NCI-H345 treated with DMSO at 0.1 percent for 48 hours (cell line): ENCODE results near the gene ACTA2.

ENCODE experiments used
- DNase-seq: peaks from one replicate; lab custom pipeline; 2025; ENCODE audit not compliant: unreplicated experiment; lab: John Stamatoyannopoulos, UW

Gene ACTA2

DNA sequence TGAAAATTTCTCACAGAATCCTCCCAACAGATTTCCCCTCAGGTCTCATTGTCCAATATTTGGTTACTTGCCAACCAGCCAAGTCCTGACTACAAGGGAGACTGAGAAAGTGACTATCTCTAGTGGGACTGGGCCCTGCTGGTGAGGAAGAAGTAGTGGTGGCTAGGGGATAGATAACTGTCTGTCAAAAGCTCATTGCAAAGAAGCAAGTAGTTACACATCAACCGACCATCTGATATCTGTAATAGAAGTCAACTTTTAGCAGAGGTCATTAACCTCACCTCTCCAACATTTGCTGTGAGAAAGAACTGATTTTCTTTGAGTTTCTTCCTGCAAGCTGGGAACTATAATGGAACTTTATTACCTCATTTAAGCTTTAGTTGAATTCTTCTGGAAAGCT is 57.3 kb downstream of the ACTA2 start:
- DNase-seq, result no peak

DNA sequence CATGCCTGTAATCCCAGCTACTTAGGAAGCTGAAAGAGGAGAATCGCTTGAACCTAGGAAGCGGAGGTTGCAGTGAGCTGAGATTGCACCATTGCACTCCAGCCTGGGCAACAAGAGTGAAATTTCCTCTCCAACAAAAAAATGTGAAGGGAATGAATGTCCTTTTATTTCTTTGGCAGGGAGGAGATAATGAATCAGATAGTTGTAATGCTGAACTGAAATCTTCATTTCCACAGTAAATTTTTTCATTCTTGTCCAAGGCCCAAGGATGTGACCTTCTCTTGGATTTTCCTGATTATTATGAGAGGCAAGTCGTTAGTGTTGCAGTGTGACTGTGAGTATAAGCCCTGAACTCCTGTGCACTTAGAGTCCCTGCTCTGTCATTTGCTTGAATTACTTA is 59.0 kb downstream of the ACTA2 start:
- no peak for DNase-seq

DNA sequence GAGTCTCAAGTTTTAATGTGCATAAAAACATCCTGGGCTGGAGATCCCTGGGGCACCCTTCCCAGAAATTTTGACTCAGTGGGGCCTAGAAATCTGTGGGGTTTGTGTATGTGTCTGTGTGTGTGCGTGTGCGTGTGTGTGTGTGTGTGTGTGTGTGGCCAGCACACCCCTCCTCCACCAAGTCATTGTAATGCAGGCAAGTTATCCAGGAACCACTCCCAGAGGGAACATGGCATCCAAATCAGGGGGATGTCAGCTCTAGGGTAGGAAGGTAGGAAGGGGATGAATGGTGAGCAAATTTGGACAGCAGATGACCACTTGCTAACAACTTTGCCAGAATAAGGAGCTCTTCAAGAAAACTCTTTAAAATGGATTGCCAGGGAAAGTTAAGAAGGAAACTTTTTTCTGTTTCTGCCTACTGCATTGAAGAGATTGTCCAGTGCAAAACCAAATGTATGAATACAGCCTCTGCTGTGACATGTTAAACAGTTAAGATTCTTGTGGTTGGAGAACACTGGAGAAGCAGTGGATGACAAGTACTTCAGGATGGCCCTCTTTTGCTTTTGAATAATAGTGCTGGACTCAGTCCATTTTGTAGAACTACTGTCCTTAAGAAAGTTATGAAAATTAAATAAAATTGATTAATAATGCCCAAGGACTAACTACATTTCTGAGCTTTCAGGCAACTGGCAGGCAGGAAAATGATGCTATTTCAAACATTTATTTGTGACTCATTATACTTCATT is 60.2 kb downstream of the ACTA2 start:
- DNase-seq, result no peak

DNA sequence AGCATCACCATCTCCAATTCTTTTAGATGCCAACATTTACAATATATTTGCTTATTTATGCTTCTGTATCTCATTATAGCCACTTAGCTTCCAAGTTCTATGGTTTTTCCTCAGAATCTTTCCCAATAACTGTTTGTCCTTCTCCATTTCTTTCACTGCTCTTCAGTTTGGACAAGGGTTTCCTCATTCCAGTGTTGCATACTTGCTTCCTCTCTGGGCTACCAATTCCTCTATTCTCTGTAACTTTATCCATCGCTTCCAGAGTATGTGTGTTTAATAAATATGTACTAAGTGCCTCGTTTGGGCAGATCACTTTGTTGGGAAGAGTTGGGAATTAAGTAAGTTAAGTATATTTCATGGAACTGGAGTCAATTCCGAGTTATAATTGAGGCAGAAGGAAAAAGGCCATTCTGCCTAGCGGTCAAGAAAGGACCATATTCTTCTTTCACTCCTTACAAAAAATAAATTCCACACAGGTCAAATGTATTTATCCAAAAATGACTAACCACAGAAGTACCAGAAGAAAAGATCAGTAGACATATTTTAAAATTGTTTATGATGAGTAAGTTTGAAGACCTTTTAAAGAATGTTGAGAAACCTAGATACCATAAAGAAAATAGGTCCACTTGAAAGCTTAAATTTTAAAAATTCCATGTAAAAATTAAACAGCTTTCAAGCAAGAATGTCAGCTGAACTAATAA is 61.7 kb downstream of the ACTA2 start:
- no peak for DNase-seq

DNA sequence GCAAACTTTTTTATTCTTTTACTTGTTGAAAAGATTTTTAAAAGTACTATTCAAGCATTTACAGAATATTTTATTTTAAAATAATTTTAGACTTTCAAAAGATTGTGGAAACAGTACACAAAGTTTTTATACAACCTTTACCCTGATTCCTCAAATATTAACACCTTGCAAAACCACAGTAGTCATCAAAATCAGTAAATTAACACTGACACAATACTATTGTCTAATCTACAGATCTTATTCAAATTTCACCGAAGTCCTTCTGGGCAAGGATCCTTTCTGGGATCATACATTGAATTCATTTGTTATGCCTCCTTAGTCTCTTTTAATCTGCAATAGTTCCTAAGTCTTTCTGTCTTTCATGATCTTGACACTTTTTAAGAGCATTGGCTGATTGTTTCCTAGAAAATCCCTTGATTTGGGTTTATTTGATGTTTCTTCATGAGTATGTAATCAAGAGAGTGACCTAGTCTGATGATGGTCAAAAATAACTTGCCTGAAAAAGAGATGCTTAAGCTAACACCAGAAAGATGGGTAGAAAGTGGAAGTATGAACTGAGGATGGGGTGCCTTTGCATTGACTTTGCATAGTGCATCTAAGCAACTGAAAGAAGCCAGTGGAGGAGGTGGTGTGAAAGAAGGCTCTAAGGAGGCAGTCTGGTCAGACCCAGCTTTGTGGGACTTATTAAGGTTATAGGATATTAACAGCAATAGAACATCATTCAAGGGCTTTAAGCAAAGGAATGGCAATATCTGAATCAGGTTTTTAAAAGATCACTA is 62.8 kb downstream of the ACTA2 start:
- DNase-seq, result no peak

DNA sequence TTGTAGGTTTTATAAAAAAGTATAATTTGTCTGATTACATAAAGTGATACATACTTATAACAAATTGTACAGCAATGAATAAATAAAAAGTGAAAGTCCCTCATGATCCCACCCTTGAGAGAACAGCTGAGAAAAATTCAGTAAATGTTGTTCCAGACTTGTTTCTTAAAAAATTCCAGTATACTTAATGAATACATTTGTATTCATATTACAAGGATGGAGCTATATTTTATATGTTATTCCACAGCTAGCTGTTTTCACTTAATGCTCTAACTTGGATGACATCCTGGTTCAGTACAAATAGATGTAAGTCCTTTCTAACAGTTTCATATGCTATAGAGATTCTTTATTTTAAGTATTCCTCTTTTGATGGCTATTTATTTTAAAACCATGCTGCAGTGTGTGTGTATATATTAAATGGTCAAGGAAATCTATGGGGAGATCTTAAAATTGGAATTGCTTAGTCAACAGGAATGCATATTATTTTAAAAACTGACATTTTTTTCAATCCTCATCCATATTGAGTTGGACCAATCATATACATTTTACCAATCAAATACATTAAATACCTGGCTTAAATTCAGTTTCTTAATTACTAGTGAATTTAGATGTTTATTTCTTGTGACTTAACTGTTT is 63.6 kb downstream of the ACTA2 start:
- DNase-seq, result no peak

DNA sequence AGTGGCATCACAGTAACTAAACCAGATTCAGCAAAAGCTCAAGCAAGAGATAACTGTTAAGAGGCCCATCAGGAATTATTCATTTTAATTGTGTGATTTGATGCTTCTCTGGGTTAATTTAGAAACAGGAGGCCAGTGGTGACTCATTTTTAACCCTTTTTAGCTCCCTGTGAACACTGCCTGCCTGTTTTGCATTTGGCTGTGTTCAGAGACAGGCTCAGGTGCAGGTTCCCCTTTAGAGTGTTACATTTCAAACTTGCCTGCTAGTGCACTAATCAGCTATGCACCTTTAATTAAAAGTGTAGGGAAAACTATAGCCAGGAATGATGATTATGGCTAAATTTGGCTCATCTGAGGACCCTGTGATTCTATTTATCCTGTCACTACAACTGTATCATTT is 66.0 kb downstream of the ACTA2 start:
- no peak for DNase-seq
